OCI-M2 (cell line): Measurements from ENCODE around the gene PGAM5.
"Not testable (repeated sequence)": the region's sequence is repeated elsewhere in the genome, so short reads cannot be mapped to it uniquely, and the experiment has no call there.

Source experiments
- DNase-seq: peaks from one replicate; lab custom pipeline; 2025; ENCODE audit not compliant: unreplicated experiment; lab: John Stamatoyannopoulos, UW

The PGAM5 gene

DNA sequence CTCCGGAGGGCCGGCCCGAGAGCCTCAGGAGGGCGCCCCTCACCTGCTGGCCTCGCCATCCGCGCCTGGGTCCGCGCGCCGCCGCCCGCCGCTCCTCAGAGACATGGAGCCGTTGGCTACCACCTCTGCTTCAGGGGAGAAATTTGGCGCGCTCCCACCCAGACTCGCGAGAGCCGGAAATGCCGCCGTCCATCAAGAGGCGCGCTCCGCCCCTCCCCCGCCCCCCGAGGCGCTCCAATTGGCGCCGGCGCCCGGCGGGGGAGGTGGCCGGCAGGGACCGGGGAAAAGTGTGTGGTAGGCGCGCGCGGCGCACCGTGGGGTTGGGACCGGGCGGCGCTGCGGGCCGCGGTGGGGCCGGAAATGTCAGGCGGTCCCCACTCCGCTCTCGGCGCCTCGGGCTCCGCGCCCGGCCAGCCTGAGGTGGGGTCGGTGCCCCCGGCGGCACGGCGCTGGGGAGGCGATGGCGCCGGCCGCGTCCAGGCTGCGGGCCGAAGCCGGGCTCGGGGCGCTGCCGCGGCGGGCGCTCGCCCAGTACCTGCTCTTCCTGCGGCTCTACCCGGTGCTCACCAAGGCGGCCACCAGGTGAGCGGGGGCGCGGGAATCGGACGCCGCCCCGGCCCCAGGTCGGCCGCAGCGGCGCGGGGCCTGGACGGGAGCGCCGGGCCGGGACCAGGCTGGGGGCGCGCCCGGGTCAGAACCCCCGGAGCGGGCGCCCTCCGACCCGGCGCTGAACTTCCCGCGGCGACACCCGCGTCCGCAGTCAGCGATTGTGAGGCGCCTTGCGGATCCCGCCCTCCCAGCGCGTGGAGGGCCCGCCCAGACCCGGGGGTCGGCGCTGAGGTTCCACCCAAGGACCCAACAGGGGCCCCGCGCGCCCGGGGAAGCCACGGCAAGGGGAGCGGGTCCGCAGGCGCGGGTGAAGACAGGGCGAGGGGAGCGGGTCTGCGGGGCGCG, 23.2 kb upstream of the PGAM5 start, which contains the start of the genes POLE and PXMP2:
Gene POLE (minus strand): TSS at position 132 of the 954 bp plus-strand sequence. CDS start 27 bp downstream, at position 105.
Gene PXMP2 (plus strand): TSS at position 377 of the 954 bp plus-strand sequence. CDS start 84 bp downstream, at position 461.
- DNase-seq = peak; percentile 24

DNA sequence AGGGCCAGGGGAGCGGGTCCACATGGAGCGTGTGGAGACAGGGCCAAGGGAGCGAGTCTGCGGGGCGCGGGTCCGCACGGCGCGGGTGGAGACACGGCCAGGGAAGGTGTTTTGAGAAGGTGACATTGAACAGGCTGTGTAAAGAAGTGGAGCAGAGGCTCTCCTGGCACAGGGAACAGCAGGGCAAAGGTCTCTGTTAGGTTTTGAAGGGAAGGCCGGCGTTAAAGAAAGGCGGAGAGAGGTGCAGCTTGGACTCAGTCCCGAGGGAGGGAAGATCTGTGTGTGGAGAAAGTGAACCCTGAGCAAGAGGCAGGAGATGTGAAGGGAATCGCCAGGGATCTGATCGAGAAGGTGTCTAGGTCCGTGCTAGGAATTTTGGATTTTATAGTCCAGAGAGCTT, 21.4 kb upstream of the PGAM5 start:
- no peak for DNase-seq

DNA sequence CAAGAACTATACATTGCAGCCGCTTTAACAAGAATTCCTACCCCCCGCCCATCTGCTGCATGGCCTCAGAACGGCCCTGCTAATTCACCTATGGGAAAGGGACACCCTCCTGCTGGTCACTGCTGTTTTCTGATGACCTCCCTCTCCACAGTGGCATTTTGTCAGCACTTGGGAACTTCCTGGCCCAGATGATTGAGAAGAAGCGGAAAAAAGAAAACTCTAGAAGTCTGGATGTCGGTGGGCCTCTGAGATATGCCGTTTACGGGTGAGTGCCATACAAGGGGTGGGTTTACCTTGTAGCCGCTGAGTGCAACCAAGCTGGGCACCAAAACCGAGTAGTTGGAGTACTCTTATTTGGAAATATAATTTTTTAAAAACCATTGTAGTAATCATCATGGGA, 20.5 kb upstream of the PGAM5 start:
- no peak for DNase-seq

DNA sequence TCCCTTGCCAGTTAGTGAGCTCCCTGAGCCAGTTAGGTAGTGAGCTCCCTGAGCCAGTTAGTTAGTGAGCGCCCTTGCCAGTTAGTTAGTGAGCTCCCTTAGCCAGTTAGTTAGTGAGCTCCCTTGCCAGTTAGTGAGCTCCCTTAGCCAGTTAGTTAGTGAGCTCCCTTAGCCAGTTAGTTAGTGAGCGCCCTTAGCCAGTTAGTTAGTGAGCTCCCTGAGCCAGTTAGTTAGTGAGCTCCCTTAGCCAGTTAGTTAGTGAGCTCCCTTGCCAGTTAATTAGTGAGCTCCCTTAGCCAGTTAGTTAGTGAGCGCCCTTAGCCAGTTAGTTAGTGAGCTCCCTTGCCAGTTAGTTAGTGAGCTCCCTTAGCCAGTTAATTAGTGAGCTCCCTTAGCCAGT, 18.6 kb upstream of the PGAM5 start:
- not testable (repeated sequence) for DNase-seq

DNA sequence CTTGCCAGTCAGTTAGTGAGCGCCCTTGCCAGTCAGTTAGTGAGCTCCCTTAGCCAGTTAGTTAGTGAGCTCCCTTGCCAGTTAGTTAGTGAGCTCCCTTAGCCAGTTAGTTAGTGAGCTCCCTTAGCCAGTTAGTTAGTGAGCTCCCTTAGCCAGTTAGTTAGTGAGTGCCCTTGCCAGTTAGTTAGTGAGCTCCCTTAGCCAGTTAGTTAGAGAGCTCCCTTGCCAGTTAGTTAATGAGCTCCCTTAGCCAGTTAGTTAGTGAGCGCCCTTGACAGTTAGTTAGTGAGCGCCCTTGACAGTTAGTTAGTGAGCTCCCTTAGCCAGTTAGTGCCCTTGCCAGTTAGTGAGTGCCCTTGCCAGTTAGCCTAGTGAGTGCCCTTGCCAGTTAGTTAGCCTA, 15.8 kb upstream of the PGAM5 start:
- DNase-seq = not testable (repeated sequence)

DNA sequence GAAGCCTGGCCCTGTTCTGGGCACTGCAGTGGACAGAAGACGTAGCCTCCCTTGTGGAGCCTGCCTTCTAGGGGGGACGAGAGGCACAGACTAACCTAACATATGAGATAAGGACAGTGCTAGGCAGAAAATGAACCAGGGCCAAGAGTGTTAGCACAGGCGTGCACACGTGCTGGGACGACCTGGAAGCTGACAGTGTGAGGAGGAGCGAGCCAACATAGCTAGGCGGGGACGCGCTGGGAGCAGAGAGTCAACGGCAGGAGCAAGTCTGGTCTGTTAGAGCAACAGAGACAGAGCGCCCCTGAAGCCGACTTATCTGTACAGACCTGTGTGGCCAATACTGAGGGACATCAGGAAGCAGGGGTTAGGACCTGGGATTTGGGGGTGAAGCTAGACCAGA, 15.2 kb upstream of the PGAM5 start:
- DNase-seq = no peak

DNA sequence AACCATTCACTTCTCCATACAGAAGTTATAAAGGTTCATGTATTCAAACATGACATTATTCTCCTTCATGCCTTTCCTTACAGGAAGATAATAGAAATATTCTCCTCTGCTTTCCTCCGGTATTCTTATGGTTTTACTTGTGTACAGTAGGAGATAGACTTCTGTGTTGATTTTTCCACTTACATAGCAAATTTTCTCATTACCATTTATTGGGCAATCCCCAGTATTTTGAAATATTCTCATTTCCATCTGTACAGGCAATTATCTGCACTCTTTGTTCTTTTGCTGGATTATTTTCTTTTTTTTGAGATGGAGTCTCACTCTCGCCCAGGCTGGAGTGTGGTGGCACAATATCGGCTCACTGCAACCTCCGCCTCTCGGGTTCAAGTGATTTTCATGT, 12.3 kb upstream of the PGAM5 start:
- no peak for DNase-seq

DNA sequence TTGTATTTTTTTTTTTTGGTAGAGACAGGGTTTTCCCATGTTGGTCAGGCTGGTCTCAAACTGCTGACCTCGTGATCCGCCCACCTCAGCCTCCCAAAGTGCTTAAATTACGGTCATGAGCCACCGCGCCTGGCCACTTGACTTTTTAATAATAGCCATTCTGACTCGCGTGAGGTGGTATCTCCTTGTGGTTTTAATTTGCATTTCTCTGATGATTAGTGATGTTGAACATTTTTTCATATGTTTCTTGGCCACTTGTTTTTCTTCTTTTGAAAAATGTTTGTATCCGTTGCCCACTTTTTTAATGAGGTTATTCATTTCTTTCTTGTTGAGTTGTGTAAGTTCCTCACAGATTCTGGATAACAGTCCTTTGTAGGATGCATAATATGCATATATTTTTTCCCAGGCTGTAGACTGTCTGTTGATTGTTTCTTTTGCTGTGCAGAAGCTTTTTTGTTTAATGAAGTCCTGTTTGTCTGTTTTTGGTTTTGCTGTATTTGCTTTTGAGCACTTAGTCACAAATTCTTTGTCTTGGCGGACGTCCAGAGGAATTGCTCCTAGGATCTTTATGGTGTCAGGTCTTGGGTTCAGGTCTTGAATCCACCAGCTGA, 10.3 kb upstream of the PGAM5 start:
- no peak for DNase-seq

DNA sequence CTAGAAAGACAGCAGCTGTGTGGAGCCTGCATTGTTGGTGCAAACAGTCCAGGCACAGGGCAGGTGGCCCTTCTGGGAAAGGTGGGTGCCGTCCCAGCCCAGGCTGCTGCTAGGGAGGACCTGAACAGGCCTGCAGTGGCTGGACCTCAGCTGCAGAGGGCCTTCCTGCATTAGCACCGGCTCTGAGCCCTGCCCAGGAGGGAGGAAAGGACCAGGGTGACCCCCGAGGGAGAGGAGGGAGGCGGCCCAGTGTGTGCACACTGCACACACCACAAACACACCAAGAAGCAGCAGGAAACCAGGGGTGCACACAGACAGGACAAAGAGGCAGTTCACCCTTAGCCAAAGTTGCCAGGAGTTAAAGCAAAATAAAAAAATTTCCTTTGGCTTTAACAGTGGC, 8.0 kb upstream of the PGAM5 start:
- no peak for DNase-seq

DNA sequence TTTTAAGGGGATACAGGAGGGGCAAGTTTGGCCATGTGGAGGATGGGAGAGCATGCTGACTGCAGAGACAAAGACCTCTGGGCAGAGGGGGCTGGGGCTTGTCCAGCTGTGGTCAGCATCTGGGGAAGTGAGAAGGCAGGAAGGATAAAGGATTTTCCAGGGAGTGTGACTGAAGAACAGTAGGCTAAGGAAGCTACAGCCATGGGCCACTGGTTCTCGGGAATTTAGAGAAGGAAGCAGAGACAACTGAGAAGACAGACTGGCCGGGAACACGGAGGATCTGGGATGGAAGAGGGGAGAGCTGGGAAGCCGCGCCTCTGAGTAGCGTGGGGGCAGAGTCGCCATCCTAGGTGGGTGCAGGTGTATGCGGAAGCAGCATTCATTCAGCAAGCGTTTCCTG, 7.0 kb upstream of the PGAM5 start:
- no peak for DNase-seq

DNA sequence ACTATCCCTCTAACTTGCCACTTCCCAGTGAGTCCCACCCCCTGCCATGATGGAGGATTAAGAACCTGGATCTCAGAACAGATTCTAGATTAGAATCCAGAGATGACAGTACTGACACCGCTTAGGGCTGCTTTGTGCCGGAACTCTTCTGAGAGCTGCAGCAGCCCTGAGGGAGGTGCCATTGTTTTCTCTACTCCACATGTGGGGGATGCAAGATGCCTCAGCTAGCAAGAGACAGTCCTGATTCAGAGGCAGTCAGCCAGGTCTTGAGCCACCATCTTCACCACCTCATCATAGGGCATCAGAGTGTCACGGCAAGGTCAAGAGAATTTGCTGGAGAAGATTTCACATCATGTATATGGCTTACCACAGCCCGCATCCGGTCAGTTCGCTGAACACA, 3.4 kb upstream of the PGAM5 start:
- no peak for DNase-seq

DNA sequence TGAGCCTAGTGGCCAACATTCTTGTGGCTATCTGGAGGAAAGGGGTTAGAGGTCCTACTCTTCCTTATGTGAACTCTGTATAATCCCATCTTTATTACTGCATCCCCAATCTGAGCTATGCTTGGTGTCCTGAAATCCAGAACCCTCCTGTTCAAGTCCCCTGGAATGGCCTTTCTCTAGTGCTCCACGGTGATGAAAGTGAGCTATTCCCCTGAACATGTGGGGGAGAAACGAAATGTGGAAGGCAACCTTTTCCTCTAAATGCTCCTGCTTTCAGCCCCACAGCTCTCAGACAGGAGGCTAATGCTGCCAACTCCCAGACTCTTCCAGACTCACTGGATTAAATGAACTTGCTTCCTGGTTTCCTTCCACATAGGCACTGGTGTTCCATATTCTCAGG, 2.5 kb upstream of the PGAM5 start:
- DNase-seq = no peak

DNA sequence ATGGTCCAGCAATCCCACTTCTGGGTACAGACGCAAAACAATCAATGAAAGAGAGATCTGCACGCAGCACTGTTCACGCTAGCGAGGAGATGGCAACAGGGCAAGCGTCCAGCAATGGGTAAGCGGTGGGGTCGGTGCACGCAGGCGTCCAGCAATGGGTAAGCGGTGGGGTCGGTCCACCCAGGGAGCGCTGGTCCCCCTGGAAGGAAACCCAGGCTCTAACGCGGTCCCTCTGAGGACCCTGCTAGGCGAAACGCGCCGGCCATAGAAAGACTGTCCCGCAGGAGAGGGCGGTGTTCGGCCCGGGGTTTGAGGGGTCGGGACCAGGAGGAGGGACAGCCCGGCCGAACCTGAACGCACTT, 618 bp upstream of the PGAM5 start:
- DNase-seq = no peak

DNA sequence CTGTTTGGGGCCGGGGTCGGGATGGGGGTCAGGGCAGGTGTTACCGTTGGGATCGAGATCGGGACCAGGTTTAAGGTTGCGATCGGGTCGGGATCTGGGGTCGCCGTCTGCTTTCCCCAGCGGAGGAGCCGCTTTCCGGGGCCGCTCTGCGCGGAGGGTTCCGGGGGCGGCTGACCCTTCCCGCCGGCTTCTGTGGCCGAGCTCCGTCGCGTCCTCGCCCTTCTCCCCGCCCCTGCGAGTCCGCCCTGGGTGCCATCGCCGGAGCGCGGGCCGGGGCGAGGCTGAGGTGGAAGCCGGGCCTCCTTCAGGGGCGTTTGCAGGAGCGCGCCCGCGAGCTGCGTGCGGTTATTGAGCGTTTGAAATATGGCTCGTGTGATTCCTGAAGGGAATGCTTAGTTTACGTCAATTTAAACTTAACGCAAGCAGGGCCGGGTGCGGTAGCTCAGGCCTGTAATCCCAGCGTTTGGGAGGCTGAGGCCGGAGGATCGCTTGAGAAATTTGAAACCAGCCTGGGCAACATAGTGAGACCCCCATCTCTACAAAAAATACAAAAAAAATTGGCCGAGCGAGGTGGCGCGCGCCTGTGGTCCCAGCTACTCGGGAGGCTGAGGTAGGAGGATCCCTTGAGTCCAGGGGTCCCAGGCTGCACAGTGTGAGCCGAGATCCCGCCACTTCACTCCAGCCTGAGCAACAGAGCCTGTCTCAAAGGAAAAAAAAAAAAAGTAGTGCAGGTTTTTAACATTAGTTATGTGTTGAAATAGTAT, 620 bp downstream of the PGAM5 start:
- DNase-seq = no peak

DNA sequence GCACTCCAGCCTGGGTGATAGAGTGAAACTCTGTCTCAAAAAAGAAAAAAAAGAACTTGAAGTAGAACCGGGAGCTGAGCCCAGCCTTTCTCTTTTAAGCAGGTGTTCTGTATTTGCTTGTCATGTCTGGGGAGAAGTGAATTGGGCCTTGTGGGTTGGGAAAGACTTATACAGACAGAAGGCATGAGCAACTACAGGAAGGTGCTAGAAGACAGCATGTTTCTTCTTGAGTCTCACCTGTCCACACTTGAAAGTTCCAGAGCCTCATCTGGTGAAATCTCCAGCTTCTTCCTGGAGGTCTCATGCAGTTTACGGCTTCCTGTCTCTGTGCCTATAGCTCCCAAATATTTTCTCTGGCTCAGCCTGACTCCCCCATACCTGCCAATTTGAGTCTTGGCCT, 2.5 kb downstream of the PGAM5 start:
- DNase-seq = no peak

DNA sequence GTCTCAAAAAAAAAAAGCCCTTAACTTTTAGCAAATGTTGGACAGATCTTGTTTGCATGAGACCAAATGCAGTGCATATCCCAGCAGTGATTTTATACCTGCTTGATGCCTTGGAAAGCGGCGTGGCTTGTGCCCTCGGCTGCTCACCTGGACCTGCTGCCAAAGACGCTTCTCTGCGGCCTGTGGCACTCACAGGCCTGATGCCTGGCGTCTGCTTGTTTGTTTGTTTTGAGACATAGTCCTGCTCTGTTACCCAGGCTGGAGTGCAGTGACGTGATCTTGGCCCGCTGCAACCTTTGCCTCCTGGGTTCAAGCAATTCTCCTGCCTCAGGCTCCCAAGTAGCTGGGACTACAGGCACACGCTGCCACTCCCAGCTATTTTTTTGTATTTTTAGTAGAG, 5.2 kb downstream of the PGAM5 start:
- DNase-seq = no peak

DNA sequence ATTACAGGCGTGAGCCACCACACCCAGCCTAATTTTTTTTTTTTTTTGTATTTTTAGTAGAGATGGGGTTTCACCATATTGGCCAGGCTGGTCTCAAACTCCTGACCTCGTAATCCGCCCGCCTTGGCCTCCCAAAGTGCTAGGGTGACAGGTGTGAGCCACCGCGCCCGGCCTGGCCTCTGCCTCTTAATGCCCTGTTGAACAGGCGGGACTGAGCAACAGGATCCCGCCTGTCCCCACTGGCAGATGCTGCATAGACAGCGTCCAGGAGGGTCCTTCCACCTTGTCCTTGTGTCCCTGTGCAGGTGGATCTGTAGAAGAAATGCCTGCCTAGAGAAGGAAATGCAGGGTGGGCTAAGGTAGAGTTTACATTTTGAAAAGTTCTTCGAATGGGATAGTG, 5.7 kb downstream of the PGAM5 start:
- DNase-seq = no peak

DNA sequence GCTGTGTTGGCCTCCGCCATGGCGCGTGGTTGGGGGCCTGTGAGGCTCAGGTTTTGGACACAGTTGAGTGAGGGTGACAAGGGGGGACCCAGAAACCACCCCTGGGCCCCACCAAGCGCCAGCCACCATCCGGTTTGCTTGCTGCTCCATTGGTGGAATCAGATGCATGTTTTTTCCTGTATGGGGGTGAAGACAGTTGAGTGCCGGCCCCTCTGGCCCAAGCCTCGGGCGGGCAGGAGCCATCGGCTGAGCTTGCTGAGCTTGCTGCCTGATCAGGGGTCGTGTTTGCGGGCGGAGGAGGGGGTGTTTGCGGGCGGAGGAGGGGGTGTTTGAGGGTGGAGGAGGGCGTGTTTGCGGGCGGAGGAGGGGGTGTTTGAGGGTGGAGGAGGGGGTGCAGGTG, 6.4 kb downstream of the PGAM5 start:
- DNase-seq = no peak

DNA sequence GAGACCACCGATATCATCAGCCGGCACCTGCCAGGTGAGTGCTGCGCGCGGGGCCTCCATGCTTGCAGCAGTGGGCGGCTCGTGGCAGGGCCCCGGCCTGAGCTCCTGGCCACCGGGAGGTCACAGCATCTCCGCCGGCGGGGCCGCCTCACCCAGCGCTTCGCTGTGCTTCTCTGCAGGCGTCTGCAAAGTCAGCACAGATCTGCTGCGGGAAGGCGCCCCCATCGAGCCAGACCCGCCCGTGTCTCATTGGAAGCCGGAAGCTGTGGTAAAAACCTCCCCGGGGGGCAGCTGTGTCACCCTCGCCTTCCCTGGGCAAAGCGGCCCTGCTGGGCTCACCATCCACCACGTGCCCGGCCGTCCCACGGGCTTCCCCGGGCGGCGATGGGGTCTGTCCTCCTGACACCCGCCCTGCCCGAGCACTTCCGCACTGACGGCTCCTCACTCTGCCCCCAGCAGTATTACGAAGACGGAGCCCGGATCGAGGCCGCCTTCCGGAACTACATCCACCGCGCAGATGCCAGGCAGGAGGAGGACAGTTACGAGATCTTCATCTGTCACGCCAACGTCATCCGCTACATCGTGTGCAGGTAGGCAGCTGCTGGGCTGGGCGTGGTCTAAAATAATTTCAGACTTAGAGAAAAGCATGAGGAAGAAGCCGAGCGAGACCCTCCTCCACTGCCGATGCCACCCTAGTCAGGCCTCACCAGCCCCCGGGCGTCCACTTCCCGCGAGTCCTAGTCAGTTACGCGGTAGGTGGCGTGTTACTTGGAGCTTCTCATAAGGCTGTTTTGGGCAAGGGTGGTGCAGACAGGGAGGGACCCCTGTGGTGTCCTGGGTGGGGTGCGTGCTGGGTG, 7.1 kb downstream of the PGAM5 start:
- no peak for DNase-seq

DNA sequence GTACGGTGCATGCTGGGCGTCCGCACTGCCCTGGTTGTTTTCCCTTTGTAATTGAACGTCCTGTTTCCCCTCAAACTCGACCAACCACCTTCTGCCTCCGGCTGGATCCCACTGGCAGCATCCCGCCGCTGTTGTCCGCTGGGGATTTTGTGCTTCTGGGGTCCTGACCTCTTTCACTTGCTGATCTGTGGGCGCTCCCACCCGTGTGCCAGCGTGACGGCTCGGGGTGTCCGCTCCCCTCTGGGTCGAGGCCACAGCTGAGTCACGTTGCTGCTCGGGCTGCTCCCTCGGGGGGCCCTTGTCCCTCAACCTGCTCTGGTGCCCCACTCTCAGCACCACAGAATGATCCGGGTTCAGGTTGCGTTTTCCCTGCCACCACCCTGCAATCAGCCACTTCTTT, 8.0 kb downstream of the PGAM5 start:
- DNase-seq = no peak
